ENCODE data around the gene FOXP3.

DNA sequence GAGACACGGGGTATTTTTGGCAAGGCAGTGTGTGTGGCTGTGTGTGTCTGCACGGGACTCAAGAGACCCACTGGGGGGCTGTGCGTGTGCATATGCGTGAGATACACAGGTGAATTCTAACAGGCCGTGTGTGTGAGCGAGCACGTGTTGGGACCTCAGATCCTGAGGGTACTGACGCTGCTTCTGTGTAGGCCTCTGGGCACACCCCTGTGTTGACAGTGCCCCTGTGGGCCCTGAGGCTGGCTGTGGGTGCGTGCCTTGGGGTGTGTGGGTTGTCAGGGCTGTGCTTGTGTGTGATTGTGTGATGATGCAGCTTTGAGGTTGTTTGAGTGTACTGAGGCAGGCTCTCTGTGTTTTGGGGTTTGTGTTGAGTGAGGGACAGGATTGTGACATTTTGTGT lies 13.9 kb downstream of the FOXP3 start:
- TF ChIP-seq CTCF (IDR thresholded peaks at IDR 0.05) (no peak), POLR2A (IDR thresholded peaks at IDR 0.05) (no peak)
